ENCODE measurements around the gene JADE3.

The JADE3 gene

DNA sequence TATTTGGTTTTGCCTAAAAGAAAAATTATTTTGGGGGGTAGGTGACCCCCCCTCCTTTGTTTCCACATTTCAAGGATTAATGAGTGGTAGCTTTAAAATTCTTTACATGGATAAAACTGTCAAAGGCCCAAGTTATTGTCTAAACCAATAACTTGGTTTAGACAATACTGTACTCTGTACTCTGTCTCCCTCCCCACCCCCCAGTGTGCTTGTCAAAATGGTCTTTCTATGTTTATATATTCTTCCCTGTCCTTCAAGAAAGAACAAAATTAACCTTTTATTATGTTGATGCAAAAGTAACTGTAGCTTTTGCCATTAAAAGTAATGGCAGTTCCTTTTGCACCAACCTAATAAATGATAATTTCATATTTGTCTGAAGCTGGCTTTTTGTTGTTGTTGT, 156.5 kb downstream of the JADE3 start:
- H3K9ac ChIP-seq (ENCODE audit: low read depth, low read length, poor library complexity, severe bottlenecking): no peak overlapping the region
- H3K9me2 ChIP-seq (replicated peaks; ENCODE audit: low read depth, low read length): no peaks in the 10 kb centered on the region
- no peaks in the 10 kb centered on the region for H3K27me3 ChIP-seq (ENCODE audit: insufficient read depth, low read length, poor library complexity, severe bottlenecking)
- no peaks in the 10 kb centered on the region for H4K20me1 ChIP-seq (ENCODE audit: insufficient read depth, low read length, poor library complexity, severe bottlenecking)
- no peaks in the 10 kb centered on the region for H3K36me3 ChIP-seq (ENCODE audit: insufficient read depth, low read length)
- no peaks in the 10 kb centered on the region for H3K4me1 ChIP-seq (ENCODE audit: insufficient read depth, low read length, poor library complexity, severe bottlenecking)
- H3K79me2 ChIP-seq (ENCODE audit: insufficient read depth, low read length): no peaks in the 10 kb centered on the region
- H2AFZ ChIP-seq (ENCODE audit: low read length): no peak overlapping the region
- H3F3A ChIP-seq (ENCODE audit: low read depth): no peaks in the 10 kb centered on the region
- H3K4me2 ChIP-seq (ENCODE audit: low read depth, low read length, poor library complexity, severe bottlenecking): no peak overlapping the region
- H3K4me3 ChIP-seq (ENCODE audit: low read length, poor library complexity, severe bottlenecking): no peak overlapping the region
- TF ChIP-seq CTCF (conservative IDR thresholded peaks at IDR 0.05; ENCODE audit: low read length) (no peak), EZH2phosphoT487 (IDR thresholded peaks at IDR 0.05; ENCODE audit: borderline replicate concordance) (no peak)
- no peaks in the 10 kb centered on the region for H3K9me3 ChIP-seq (ENCODE audit: insufficient read depth, low read depth, low read length)

DNA sequence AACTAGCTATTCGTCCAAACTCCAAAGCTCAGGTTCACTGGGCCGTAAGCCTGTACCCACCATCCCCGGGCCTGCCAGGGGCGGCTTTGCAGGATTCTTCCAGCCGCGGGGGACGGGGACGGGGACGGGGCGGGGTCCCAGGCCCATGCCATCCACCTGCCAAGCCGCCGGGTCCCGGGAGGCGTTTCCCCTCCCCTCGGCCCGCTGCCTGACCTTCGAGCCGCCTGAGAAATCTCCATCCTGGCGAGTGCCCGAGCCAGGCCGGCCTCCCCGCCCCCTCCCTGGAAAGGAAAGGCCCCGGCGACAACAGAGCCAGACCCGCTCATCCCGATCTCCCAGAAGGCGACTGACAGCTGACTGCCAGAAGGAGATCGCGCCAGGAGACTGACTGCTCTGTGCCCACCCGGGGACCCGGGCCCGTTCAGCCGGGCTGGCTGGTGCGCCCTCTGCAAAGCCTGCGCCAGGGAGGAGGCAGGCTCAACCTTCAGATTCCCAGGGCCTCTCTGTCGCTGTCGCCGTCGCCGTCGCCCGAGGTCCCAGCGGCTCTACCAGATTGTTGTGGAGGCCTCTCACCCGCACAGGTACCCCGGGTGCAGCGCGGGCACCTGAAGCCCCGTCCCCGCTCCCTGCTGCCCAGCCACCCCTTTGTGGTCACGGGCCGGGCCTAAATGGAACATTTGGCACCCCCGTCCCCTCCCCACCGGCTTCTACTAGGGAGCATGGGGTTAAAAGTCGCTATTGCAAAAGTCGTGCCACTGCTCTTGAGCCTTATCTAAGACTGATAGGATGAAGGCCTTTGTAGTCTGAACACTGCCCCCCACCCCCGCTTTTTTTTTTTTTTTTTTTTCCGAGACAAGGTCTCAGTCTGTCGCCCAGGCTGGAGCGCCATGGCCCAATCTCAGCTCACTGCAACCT, 166.2 kb downstream of the JADE3 start, which contains the start of gene RGN:
TSS of gene RGN (plus strand) at position 315 of the 915 bp plus-strand sequence. CDS start 2,702 bp downstream, outside the sequence.
- no peaks in the 10 kb centered on the region for H3F3A ChIP-seq (ENCODE audit: low read depth)
- no peak within 1 kb of the TSS for H3K9ac ChIP-seq (ENCODE audit: low read depth, low read length, poor library complexity, severe bottlenecking)
- no peaks in the 10 kb centered on the region for H3K36me3 ChIP-seq (ENCODE audit: insufficient read depth, low read length)
- H2AFZ ChIP-seq (ENCODE audit: low read length): no peak within 1 kb of the TSS
- no peaks in the 10 kb centered on the region for H4K20me1 ChIP-seq (ENCODE audit: insufficient read depth, low read length, poor library complexity, severe bottlenecking)
- H3K9me3 ChIP-seq (ENCODE audit: insufficient read depth, low read depth, low read length): no peaks in the 10 kb centered on the region
- no peaks in the 10 kb centered on the region for H3K9me2 ChIP-seq (replicated peaks; ENCODE audit: low read depth, low read length)
- no peaks in the 10 kb centered on the region for H3K27me3 ChIP-seq (ENCODE audit: insufficient read depth, low read length, poor library complexity, severe bottlenecking)
- TF ChIP-seq CTCF (conservative IDR thresholded peaks at IDR 0.05; ENCODE audit: low read length) (no peak), EZH2phosphoT487 (IDR thresholded peaks at IDR 0.05; ENCODE audit: borderline replicate concordance) (no peak)
- H3K4me3 ChIP-seq (ENCODE audit: low read length, poor library complexity, severe bottlenecking): no peak within 1 kb of the TSS
- H3K4me2 ChIP-seq (ENCODE audit: low read depth, low read length, poor library complexity, severe bottlenecking): no peak within 1 kb of the TSS
- H3K4me1 ChIP-seq (ENCODE audit: insufficient read depth, low read length, poor library complexity, severe bottlenecking): no peaks in the 10 kb centered on the region
- H3K79me2 ChIP-seq (ENCODE audit: insufficient read depth, low read length): no peaks in the 10 kb centered on the region

- Histone ChIP-seq H3K36me3 (ENCODE audit: insufficient read depth, low read length) (no peaks in the 10 kb centered on the region), H3K27me3 (ENCODE audit: insufficient read depth, low read length, poor library complexity, severe bottlenecking) (no peaks in the 10 kb centered on the region), H3K4me3 (ENCODE audit: low read length, poor library complexity, severe bottlenecking) (no peak overlapping the region)
Observed at GRCh38 chrX:47080215-47080914, 168.1 kb downstream of the JADE3 start.

More at GRCh38 chrX:47080215-47080914, 168.1 kb downstream of the JADE3 start:
- Histone ChIP-seq H4K20me1 (ENCODE audit: insufficient read depth, low read length, poor library complexity, severe bottlenecking) (no peaks in the 10 kb centered on the region), H3F3A (ENCODE audit: low read depth) (no peaks in the 10 kb centered on the region), H3K79me2 (ENCODE audit: insufficient read depth, low read length) (no peaks in the 10 kb centered on the region), H3K9ac (ENCODE audit: low read depth, low read length, poor library complexity, severe bottlenecking) (no peak overlapping the region), H2AFZ (ENCODE audit: low read length) (no peak overlapping the region), H3K4me1 (ENCODE audit: insufficient read depth, low read length, poor library complexity, severe bottlenecking) (no peaks in the 10 kb centered on the region), H3K4me2 (ENCODE audit: low read depth, low read length, poor library complexity, severe bottlenecking) (no peak overlapping the region), H3K9me3 (ENCODE audit: insufficient read depth, low read depth, low read length) (no peaks in the 10 kb centered on the region), H3K9me2 (replicated peaks; ENCODE audit: low read depth, low read length) (no peaks in the 10 kb centered on the region)
- TF ChIP-seq EZH2phosphoT487 (IDR thresholded peaks at IDR 0.05; ENCODE audit: borderline replicate concordance) (no peak), CTCF (conservative IDR thresholded peaks at IDR 0.05; ENCODE audit: low read length) (no peak)

All from Loucy (cell line).